GM10847 (cell line): ENCODE results near the gene LSP1.

ENCODE experiments used
- POLR2A ChIP-seq: IDR thresholded peaks from 2 replicates; pipeline ENCODE4 v1.6.1; 2011; ENCODE audit not compliant: insufficient read length; ENCODE audit errors: extremely low read depth

Gene LSP1

GRCh38 chr11:1823376-1824220 is 29.3 kb upstream of the LSP1 start:
- no peak for TF ChIP-seq POLR2A

DNA sequence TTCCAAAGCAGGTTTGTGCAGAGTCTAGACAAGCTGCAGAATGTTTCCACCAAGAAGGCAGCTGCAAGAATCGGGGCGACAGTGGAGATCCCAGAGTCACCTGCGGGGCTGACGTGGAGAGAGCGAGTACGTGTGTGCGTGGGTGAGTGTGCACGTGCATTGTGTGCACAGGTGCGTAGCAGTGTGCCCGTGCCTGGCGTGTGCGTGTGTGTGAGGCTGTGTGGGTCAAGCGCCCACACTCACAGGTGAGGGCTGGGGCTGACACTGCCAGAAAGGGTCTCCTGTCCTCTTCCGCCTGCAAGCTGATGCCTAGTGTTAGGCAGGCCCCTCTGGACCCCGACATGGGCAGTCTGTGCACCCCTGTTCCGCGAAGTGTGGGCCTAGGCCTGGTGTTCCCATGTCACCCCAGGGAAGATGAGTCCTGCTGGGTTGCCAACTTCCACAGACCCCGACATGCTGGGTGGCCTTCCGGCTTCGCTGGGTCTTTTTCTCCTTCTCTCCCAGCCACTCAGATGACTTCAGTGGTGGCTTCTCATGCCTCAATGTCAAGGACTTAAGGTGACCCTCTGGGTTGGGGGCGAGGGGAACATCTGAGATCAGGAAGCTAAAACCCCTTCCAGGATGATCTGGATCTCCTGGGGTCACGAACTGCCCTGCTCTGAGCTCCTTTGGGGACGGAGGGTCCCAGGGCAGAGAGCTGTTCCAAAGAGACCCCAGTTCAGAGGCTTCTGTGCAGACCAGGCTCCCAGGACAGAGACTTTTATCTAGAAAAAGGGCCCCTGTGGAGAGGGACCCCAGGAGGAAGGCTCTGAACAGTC is 28.5 kb upstream of the LSP1 start:
- TF ChIP-seq POLR2A: no peak

DNA sequence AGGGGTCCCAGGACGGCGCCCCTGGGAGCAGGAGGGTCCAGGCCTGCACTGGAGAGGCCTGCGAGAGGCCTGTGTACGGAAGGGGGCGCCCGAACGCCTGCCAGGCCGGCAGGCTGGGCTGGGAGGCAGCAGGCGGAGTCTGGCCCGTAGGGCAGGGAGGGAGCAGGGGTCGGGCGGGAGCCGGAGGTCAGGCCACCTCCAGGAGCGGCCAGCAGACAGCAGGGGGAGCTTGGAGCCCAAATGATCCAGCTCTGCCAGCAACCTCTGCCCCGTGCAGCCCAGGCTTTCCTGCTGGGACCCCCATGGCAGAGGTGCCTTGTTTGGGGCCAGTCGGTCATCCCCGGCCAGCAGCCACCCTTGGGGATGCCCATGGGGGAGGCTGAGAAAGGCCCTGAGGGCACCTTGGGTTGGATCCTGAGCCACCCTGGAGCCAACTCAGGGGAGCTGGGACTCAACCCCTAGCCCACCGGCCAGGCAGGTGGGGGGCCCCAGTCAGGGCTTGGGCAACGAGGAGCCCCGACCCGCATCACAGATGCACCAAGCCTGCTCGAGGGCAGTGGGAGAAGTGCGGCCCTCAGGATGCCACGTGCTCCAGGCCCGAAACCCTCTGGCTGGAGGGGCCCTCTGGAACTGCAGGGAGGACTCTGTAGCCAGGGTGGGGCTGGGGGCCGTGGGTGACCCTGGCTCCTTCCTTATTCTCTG is 27.7 kb upstream of the LSP1 start:
- no peak for TF ChIP-seq POLR2A

DNA sequence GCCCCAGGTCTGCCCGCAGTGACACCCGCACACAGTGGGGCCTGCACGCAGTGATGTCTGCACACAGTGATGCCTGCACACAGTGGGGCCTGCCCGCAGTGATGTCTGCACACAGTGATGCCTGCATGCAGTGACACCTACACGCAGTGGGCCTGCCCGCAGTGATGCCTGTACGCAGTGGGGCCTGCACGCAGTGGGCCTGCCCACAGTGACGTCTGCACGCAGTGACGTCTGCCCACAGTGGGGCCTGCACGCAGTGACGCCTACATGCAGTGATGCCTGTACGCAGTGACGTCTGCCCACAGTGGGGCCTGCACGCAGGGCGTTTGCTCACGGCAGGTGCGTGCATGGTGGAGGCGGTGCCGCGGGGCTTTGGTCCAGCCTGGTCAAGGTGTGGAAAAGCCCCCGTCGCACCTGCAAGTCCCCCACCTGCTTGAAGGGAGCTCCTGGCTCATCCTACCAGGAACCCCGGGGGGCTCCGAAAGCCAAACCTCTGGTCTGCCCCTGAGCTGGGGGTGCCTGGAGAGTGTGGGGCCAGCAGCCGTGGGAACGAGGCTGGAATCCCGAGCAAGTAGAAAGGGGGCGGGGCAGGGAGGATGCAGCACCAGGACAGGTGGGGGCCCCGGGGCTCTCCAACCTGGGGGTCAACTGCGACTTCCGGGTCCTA is 27.0 kb upstream of the LSP1 start:
- no peak for TF ChIP-seq POLR2A

GRCh38 chr11:1826552-1827094 is 26.3 kb upstream of the LSP1 start:
- no peak for TF ChIP-seq POLR2A

- no peak for TF ChIP-seq POLR2A
Observed at GRCh38 chr11:1827095-1827813, 25.6 kb upstream of the LSP1 start.

- no peak for TF ChIP-seq POLR2A
Observed at GRCh38 chr11:1827931-1828330, 25.0 kb upstream of the LSP1 start.

DNA sequence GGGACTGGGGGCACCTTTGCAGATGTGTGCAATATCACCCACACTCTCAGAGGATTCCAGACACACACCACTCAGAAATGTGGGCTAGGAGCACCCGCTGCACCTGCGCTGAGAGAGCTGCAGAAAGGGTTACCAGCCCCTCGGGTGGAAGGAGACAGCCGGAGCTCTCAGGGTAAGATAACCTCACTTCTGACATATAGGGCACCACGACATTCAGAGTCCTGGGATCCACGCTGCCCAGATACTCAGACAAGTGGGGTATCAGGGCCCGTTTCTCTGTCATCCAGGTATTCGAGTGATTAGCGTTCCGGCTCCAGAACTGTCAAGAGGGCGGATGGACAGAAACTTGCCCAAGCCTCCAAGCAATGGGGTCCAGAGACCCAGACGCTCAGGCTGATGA is 24.3 kb upstream of the LSP1 start:
- no peak for TF ChIP-seq POLR2A

DNA sequence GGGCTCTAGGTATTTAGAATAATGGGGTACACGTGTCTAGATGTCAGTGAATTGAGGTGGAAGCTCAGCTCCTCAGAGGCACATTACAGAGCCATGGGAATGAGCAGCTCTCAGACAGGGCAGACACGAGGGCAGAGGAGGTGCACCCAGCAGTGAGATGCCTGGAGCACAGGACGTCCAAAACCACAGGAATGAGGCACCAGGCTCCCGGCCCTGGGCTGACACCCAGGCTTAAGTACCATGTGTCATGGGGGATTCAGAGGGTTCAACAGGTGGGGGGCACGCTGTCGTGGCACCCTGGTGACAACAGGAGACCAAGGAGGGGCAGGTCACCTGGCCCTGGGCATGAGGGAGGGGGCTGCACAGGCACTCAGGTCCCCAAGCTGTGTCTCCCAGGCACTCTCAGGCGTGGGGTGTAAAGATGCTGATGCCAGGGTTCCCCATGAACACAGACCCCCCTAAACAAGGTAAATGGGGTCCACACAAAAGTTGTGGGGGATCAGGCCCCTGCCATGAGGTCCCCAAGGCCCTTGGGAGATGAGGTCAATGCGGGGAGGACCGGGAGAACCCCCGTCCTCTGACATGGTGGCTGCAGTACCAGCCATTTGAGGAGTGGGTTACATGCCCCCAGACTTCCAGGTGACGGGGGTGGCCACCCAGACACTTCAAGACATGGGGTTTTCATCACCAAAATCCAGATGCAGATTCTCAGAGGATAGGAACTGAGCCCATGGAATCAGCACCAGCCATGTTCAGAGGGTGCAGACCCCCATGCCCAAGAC is 23.7 kb upstream of the LSP1 start:
- no peak for TF ChIP-seq POLR2A

DNA sequence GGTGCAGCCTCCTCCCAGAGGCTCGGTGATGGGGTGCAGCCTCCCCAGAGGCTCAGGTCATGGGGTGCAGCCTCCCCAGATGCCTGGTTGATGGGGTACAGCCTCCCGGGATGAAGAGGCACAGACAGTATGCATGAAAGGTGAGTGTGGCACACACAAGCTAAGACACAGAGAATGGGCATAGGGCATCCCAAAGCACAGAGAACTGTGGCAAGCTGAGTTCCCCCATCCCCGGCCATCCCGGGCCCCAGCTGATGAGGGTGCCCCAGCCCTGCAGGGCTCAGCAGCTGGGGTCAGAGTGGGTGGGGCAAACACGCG is 22.9 kb upstream of the LSP1 start:
- TF ChIP-seq POLR2A: no peak

GRCh38 chr11:1830322-1831223 is 22.3 kb upstream of the LSP1 start:
- no peak for TF ChIP-seq POLR2A

DNA sequence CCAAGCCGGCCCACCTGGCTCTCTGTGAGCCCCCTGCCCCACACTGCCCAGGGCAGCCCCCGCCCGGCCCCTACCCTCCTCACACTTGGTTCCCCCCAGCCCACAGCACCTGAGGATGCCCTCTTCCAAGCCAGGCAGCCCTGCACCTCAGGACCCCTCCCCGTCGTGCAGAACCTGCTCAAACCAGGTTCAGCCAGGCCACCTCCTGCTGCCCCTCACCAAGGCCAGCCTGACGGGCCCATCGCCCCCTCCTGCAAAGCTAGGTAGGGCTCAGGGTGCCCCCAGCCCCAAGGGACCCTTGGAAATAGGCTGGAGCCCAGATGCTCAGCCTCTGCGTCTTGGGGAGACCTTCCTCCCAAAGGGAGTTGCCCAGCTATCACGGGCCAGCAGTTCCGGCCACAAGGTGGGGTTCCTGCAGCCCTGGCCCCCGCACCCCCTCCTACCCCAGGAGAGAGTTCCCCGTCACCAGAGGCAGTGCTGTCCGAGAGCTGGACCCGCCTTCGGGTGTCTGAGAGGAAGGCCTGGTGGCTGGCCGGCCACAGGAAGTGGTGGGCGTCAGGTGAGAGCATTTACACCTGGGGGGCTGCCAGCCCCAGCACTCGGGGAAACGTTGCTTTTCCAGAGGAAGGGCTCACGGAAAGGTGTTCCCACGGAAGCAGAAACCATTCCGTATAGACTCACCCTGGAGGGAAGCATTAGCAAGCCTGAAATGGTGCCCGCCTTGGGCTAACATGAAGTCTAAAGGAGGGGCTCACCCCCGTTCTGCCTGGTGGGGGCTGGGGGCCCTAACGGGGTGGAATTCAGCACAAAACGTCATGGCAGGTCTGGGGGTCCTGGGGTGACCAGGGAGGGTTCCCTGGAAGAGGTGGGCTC is 21.3 kb upstream of the LSP1 start:
- no peak for TF ChIP-seq POLR2A
